Measurements from ENCODE around the gene SMPD3.
A peak's percentile ranks its signal among the peaks of the same experiment; 100 is the strongest.
"Not testable (repeated sequence)": the region's sequence is repeated elsewhere in the genome, so short reads cannot be mapped to it uniquely, and the experiment has no call there.

The SMPD3 gene

GRCh38 chr16:68448360-68448970 is at the start of gene SMPD3:
SMPD3 (minus strand) TSS chr16:68448508; CDS start chr16:68372181, 76,327 bp downstream.
- DNase-seq (ENCODE audit: extremely low read depth in 1 of 2, low read depth in 1 of 2): peak; percentile 95 to 97

GRCh38 chr16:68496689-68497088 is 48.4 kb upstream of the SMPD3 start:
- no peak for DNase-seq (ENCODE audit: extremely low read depth in 1 of 2, low read depth in 1 of 2)

- not testable (repeated sequence) for DNase-seq (ENCODE audit: extremely low read depth in 1 of 2, low read depth in 1 of 2)
These were observed 46.0 kb upstream of the SMPD3 start for GRCh38 chr16:68494261-68494660.

GRCh38 chr16:68493412-68494070 is 45.2 kb upstream of the SMPD3 start:
- DNase-seq (ENCODE audit: extremely low read depth in 1 of 2, low read depth in 1 of 2): no peak

- DNase-seq (ENCODE audit: extremely low read depth in 1 of 2, low read depth in 1 of 2): no peak
These were observed 44.5 kb upstream of the SMPD3 start for GRCh38 chr16:68492543-68493411.

- no peak for DNase-seq (ENCODE audit: extremely low read depth in 1 of 2, low read depth in 1 of 2)
These were observed 43.8 kb upstream of the SMPD3 start for GRCh38 chr16:68492151-68492542.

- DNase-seq (ENCODE audit: extremely low read depth in 1 of 2, low read depth in 1 of 2): no peak
These were observed 43.3 kb upstream of the SMPD3 start for GRCh38 chr16:68491576-68491950.

GRCh38 chr16:68490829-68491575 is 42.7 kb upstream of the SMPD3 start:
- no peak for DNase-seq (ENCODE audit: extremely low read depth in 1 of 2, low read depth in 1 of 2)

- no peak for DNase-seq (ENCODE audit: extremely low read depth in 1 of 2, low read depth in 1 of 2)
These were observed 42.0 kb upstream of the SMPD3 start for GRCh38 chr16:68490358-68490757.

- DNase-seq (ENCODE audit: extremely low read depth in 1 of 2, low read depth in 1 of 2): no peak
These were observed 40.2 kb upstream of the SMPD3 start for GRCh38 chr16:68488554-68488953.

GRCh38 chr16:68487669-68488068 is 39.4 kb upstream of the SMPD3 start:
- DNase-seq (ENCODE audit: extremely low read depth in 1 of 2, low read depth in 1 of 2): no peak

- no peak for DNase-seq (ENCODE audit: extremely low read depth in 1 of 2, low read depth in 1 of 2)
These were observed 38.9 kb upstream of the SMPD3 start for GRCh38 chr16:68487203-68487514.

GRCh38 chr16:68486502-68487202 is 38.3 kb upstream of the SMPD3 start:
- DNase-seq (ENCODE audit: extremely low read depth in 1 of 2, low read depth in 1 of 2): no peak

- no peak for DNase-seq (ENCODE audit: extremely low read depth in 1 of 2, low read depth in 1 of 2)
These were observed 33.3 kb upstream of the SMPD3 start for GRCh38 chr16:68481636-68482035.

GRCh38 chr16:68480084-68480995 is 32.0 kb upstream of the SMPD3 start:
- DNase-seq (ENCODE audit: extremely low read depth in 1 of 2, low read depth in 1 of 2): no peak

GRCh38 chr16:68479271-68479670 is 31.0 kb upstream of the SMPD3 start:
- DNase-seq (ENCODE audit: extremely low read depth in 1 of 2, low read depth in 1 of 2): no peak

GRCh38 chr16:68478526-68479250 is 30.4 kb upstream of the SMPD3 start:
- DNase-seq (ENCODE audit: extremely low read depth in 1 of 2, low read depth in 1 of 2): no peak

GRCh38 chr16:68475071-68475470 is 26.8 kb upstream of the SMPD3 start:
- no peak for DNase-seq (ENCODE audit: extremely low read depth in 1 of 2, low read depth in 1 of 2)

Measured in activated CD8-positive, alpha-beta memory T cell treated with anti-CD3 and anti-CD28 coated beads for 1 hour (primary cell).